Endothelial cell of umbilical vein (primary cell): ENCODE results near the gene NUDT3. TPM values are rescaled to one million over a fixed set of nuclear protein-coding genes. Genes with fewer than 3 reads are reported as not detected.

Experiments
- BruUV-seq: library from RNA; stranded (reverse); fragments of 400-500 nt; replicated peaks from 2 replicates; lab custom pipeline; 2021; lab: Mats Ljungman, UMichigan
- CTCF ChIA-PET: fragments of 300-600, 350-600 bp; sonication (Branson Sonifier 250); formaldehyde crosslinking; loops from one replicate; lab custom pipeline; 2021; ENCODE audit warnings: antibody characterized with exemption, inconsistent platforms; lab: Charles Lee
- POLR2A ChIA-PET: fragments of 300-600, 350-600 bp; sonication (Branson Sonifier 250); formaldehyde crosslinking; loops from one replicate; lab custom pipeline; 2021; ENCODE audit warnings: antibody characterized with exemption, inconsistent platforms; lab: Charles Lee
- DNase-seq: peaks from one replicate; pipeline ENCODE4 v3.0.0-alpha.2; 2011; ENCODE audit warnings: low read depth, low spot score
- FAIRE-seq: peaks from 2 replicates; lab custom pipeline; 2011; peaks lifted over from hg19 to GRCh38; lab: Jason Lieb, UNC
- H2AFZ ChIP-seq: 2 replicates; pipeline ENCODE4 v1.6.0; 2012; ENCODE audit warnings: low read depth, low read length, control low read depth, inconsistent platforms
- H3K27ac ChIP-seq: 2 replicates; pipeline ENCODE4 v1.5.1; 2011; ENCODE audit warnings: low read depth, mild to moderate bottlenecking, control low read depth, low read length, moderate library complexity; ENCODE audit not compliant: insufficient read depth
- H3K27me3 ChIP-seq, 2 experiments: 2 replicates each; pipeline versions ENCODE4 v1.6.0 to v1.6.1; 2011; ENCODE audit warnings: low read length in 2 of 2, mixed read lengths in 1 of 2; ENCODE audit not compliant: control insufficient read depth in 2 of 2, insufficient read depth in 2 of 2
- H3K36me3 ChIP-seq, 2 experiments: 2 replicates in 1 of 2; 3 replicates in 1 of 2; pipeline ENCODE4 v1.5.1; 2011; ENCODE audit warnings: low read length in 2 of 2, mild to moderate bottlenecking in 1 of 2, moderate library complexity in 1 of 2; ENCODE audit not compliant: control insufficient read depth in 2 of 2, insufficient read depth in 2 of 2; ENCODE audit errors: extremely low read depth in 1 of 2
- H3K4me1 ChIP-seq: 3 replicates; pipeline ENCODE4 v1.5.1; 2011; ENCODE audit warnings: mild to moderate bottlenecking, low read length; ENCODE audit not compliant: control insufficient read depth, insufficient read depth; ENCODE audit errors: extremely low read depth
- H3K4me2 ChIP-seq: 2 replicates; pipeline ENCODE4 v1.6.1; 2011; ENCODE audit warnings: low read length, control low read depth, mixed read lengths; ENCODE audit not compliant: insufficient read depth
- H3K4me3 ChIP-seq, 3 experiments: fragments of 200-600 bp in 1 of 3; sonication (generic), shearing (Covaris generic) in 1 of 3; replicated peaks in 1 of 3; 2 replicates each; pipeline ENCODE4 v1.5.1; 2011 to 2016; ENCODE audit warnings: control low read depth in 3 of 3, low read length in 3 of 3, mild to moderate bottlenecking in 2 of 3, inconsistent platforms in 1 of 3, low read depth in 1 of 3, moderate library complexity in 1 of 3; ENCODE audit not compliant: insufficient read depth in 1 of 3
- H3K79me2 ChIP-seq: 2 replicates; pipeline ENCODE4 v1.6.0; 2012; ENCODE audit warnings: low read length, inconsistent platforms; ENCODE audit not compliant: control insufficient read depth, insufficient read depth
- H3K9ac ChIP-seq: replicated peaks from 2 replicates; pipeline ENCODE3; 2011; ENCODE audit warnings: low read length, control low read depth; ENCODE audit not compliant: insufficient read depth; ENCODE audit errors: extremely low read depth
- H3K9me1 ChIP-seq: replicated peaks from 3 replicates; pipeline ENCODE4 v1.6.0; 2011; ENCODE audit warnings: mild to moderate bottlenecking, low read length; ENCODE audit not compliant: control insufficient read depth, insufficient read depth; ENCODE audit errors: extremely low read depth
- H3K9me3 ChIP-seq: replicated peaks from 2 replicates; pipeline ENCODE4 v1.5.1; 2012; ENCODE audit warnings: low read length, inconsistent platforms; ENCODE audit not compliant: control insufficient read depth, insufficient read depth
- H4K20me1 ChIP-seq: replicated peaks from 2 replicates; pipeline ENCODE3; 2011; ENCODE audit warnings: mild to moderate bottlenecking, low read length; ENCODE audit not compliant: control insufficient read depth, insufficient read depth; ENCODE audit errors: extremely low read depth
- CTCF ChIP-seq, 2 donors: IDR thresholded peaks; 1 replicate in 1 of 2; 2 replicates in 1 of 2; pipeline ENCODE4 v1.5.1; 2011; ENCODE audit warnings: low read length in 2 of 2, mild to moderate bottlenecking in 2 of 2, moderate library complexity in 2 of 2, control low read depth in 1 of 2, inconsistent platforms in 1 of 2, low read depth in 1 of 2; ENCODE audit not compliant: insufficient read depth in 1 of 2; ENCODE audit errors: extremely low read depth in 1 of 2
- EZH2 ChIP-seq: IDR thresholded peaks from 2 replicates; pipeline ENCODE4 v1.6.1; 2012; ENCODE audit warnings: borderline replicate concordance, low read depth, mild to moderate bottlenecking, moderate library complexity, low read length, inconsistent platforms; ENCODE audit not compliant: severe bottlenecking
- FOS ChIP-seq: IDR thresholded peaks from 2 replicates; pipeline ENCODE4 v1.6.1; 2011; ENCODE audit warnings: mild to moderate bottlenecking, low read length, moderate library complexity, borderline replicate concordance; ENCODE audit not compliant: insufficient read depth
- GATA2 ChIP-seq: IDR thresholded peaks from 2 replicates; pipeline ENCODE4 v1.7.0; 2011; ENCODE audit warnings: low read depth, mild to moderate bottlenecking, moderate library complexity, mixed read lengths, low read length; ENCODE audit not compliant: insufficient read length, insufficient read depth
- JUN ChIP-seq: IDR thresholded peaks from 2 replicates; pipeline ENCODE4 v1.6.1; 2011; ENCODE audit warnings: borderline replicate concordance, low read depth; ENCODE audit not compliant: insufficient read length, insufficient read depth
- MAX ChIP-seq: IDR thresholded peaks from 2 replicates; pipeline ENCODE4 v1.6.1; 2011; ENCODE audit not compliant: insufficient read depth, insufficient read length
- MYC ChIP-seq: IDR thresholded peaks from one replicate; pipeline ENCODE4 v1.6.1; 2011; ENCODE audit warnings: mild to moderate bottlenecking, low read depth, low read length
- POLR2A ChIP-seq: IDR thresholded peaks from 2 replicates; pipeline ENCODE4 v1.6.1; 2012; ENCODE audit warnings: low read depth, mild to moderate bottlenecking, control low read depth, low read length
- POLR2AphosphoS5 ChIP-seq: IDR thresholded peaks from 2 replicates; pipeline ENCODE4 v1.6.1; 2012; ENCODE audit warnings: low read depth, mild to moderate bottlenecking, control low read depth, low read length, moderate library complexity; ENCODE audit not compliant: insufficient read depth
- dilution Hi-C: fragments of 300-500 bp; cut with MboI; formaldehyde crosslinking; loops from one replicate; pipeline ENCODE4 v1.15.0; 2019; ENCODE audit warnings: low sequenced_read_pairs; ENCODE audit not compliant: extremely low pct_ligation_motif_present
- intact Hi-C: fragments of 100-400 bp; cut with micrococcal nuclease; formaldehyde crosslinking; loops from one replicate; pipeline ENCODE4 v1.10.0; 2022
- polyA plus RNA-seq, 4 experiments: library from polyadenylated mRNA; depleted of rRNA in 3 of 4; stranded (reverse) in 3 of 4; unstranded in 1 of 4; fragments of >200 nt; gene quantifications; 2 replicates each; pipeline versions ENCODE4 v1.2.1 to v1.2.3, GENCODE V29; 2011 to 2012; ENCODE audit warnings: missing spikeins in 1 of 4
- total RNA-seq: library from RNA; stranded (reverse); gene quantifications from 2 replicates; pipeline ENCODE4 v1.2.3, GENCODE V29; 2021

Gene NUDT3
- total and polyA plus RNA-seq, 2 donors (not counting 3 experiments of a cell fraction or from before 2014, with no cell fraction given) = 11.9 to 30.9 TPM

- dilution Hi-C loops = no loop called here
Measured at GRCh38 chr6:34385793-34386195, 6.7 kb downstream of the NUDT3 start.

More at GRCh38 chr6:34385793-34386195, 6.7 kb downstream of the NUDT3 start:
- ChIA-PET CTCF (interaction anchor here (0.7 kb wide), 1 partner anchor 136 kb away, joined by 3 read pairs; no protein-coding TSS in a partner anchor), POLR2A (no interaction called here)
- Histone ChIP-seq H4K20me1 (no peaks in the 10 kb centered on the region), H3K9me1 (no peaks in the 10 kb centered on the region), H3K9me3 (no peaks in the 10 kb centered on the region), H3K79me2 (peaks cover 96% of the 10 kb centered on the region), H3K9ac (no peak overlapping the region), H3K4me2 (no peak overlapping the region), H3K4me3 (no peak overlapping the region), H3K36me3 (no peaks in the 10 kb centered on the region), H2AFZ (no peak overlapping the region), H3K27me3 (no peaks in the 10 kb centered on the region), H3K27ac (no peak overlapping the region), H3K4me1 (peaks cover 4% of the 10 kb centered on the region)
- BruUV-seq = no TSS peak
- no peak for TF ChIP-seq JUN
- no peak for TF ChIP-seq CTCF (IDR thresholded peaks at IDR 0.05; ENCODE audit: extremely low read depth in 1 of 2, insufficient read depth in 1 of 2, low read depth in 1 of 2, low read length in 2 of 2)
- no peak for TF ChIP-seq POLR2A
- no peak for TF ChIP-seq EZH2
- no peak for TF ChIP-seq FOS
- no peak for TF ChIP-seq MYC
- no peak for TF ChIP-seq POLR2AphosphoS5
- no peak for TF ChIP-seq GATA2
- TF ChIP-seq MAX = no peak
- FAIRE-seq = no peak
- DNase-seq = no peak
- intact Hi-C loops = no loop called here
